ENCODE measurements around the gene CERS5.

The CERS5 gene

DNA sequence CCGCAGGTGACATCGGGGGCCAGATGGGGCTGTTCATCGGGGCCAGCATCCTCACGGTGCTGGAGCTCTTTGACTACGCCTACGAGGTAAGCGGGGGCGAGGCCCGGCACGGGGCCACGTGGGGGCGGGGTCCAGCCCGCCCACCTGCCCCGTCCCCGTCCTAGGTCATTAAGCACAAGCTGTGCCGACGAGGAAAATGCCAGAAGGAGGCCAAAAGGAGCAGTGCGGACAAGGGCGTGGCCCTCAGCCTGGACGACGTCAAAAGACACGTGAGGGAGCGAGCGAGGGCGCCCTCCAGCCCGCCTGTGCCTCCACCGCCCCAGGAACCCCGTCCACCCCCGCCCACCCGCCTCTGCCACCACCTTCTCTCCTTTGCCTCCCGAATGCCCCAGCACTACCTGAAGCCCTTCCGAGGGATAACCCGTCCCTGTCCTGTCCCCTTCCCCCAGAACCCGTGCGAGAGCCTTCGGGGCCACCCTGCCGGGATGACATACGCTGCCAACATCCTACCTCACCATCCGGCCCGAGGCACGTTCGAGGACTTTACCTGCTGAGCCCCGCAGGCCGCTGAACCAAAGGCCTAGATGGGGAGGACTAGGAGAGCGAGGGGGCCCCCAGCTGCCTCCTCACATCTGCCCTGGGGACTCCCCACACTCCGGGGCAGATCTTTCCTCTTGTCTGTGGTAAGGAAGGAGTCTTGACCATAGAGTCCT lies 85.9 kb downstream of the CERS5 start:
- Histone ChIP-seq H3K9ac (ENCODE audit: insufficient read length) (no peak overlapping the region), H3K4me3 (no peak overlapping the region), H3K9me3 (ENCODE audit: low read depth, low read length) (no peaks in the 10 kb centered on the region), H3K36me3 (ENCODE audit: insufficient read depth, low read length) (peaks cover 1% of the 10 kb centered on the region; the same call in 1 of the 2 replicates), H3K27ac (no peak overlapping the region)
- no peak for DNase-seq (ENCODE audit: low read depth, low spot score)
- TF ChIP-seq POLR2AphosphoS5 (IDR thresholded peaks at IDR 0.05; ENCODE audit: borderline replicate concordance, low read depth, low read length) (no peak), FOXP2 (optimal IDR thresholded peaks at IDR 0.05; ENCODE audit: control extremely low read depth, extremely low read length, insufficient read depth) (no peak), EZH2 (IDR thresholded peaks at IDR 0.05) (no peak)

DNA sequence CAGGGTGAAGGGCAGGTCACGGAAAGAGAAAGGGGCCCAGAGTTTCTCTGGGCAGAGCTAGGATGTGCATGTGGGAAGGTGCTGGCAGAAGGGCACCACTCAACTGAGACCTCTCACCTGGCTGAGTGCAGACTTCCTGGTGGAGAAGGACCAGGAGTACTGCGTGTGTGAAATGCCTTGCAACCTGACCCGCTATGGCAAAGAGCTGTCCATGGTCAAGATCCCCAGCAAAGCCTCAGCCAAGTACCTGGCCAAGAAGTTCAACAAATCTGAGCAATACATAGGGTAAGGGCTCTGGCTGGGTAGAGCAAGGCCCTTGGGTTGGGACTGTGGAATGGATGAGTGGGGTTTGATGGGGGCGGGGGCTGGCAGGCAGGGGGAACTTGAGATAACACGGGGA lies 87.4 kb downstream of the CERS5 start:
- no peaks in the 10 kb centered on the region for H3K36me3 ChIP-seq (ENCODE audit: insufficient read depth, low read length)
- H3K9me3 ChIP-seq (ENCODE audit: low read depth, low read length): no peaks in the 10 kb centered on the region
- no peak for TF ChIP-seq FOXP2 (optimal IDR thresholded peaks at IDR 0.05; ENCODE audit: control extremely low read depth, extremely low read length, insufficient read depth)
- no peak for TF ChIP-seq EZH2 (IDR thresholded peaks at IDR 0.05)
- no peak for TF ChIP-seq POLR2AphosphoS5 (IDR thresholded peaks at IDR 0.05; ENCODE audit: borderline replicate concordance, low read depth, low read length)
- no peak for DNase-seq (ENCODE audit: low read depth, low spot score)
- H3K4me3 ChIP-seq: no peak overlapping the region
- no peak overlapping the region for H3K27ac ChIP-seq
- H3K9ac ChIP-seq (ENCODE audit: insufficient read length): no peak overlapping the region

Data from SK-N-MC (cell line).